Neural progenitor cell (in vitro differentiated cells): ENCODE measurements around the gene ZC3H18. TPM values are rescaled to one million over a fixed set of nuclear protein-coding genes. Genes with fewer than 3 reads are reported as not detected.
A peak's percentile ranks its signal among the peaks of the same experiment; 100 is the strongest.

ENCODE experiments used
- DNase-seq: peaks from one replicate; pipeline ENCODE4 v3.0.0-alpha.2; 2016; ENCODE audit warnings: low spot score
- H2AFZ ChIP-seq: fragments of 200-600 bp; sonication (generic); replicated peaks from 2 replicates; pipeline ENCODE4 v1.6.1; 2016; ENCODE audit warnings: antibody characterized with exemption
- H3F3A ChIP-seq: fragments of 200-600 bp; sonication (generic); 2 replicates; pipeline ENCODE4 v1.6.1; 2016; ENCODE audit warnings: antibody characterized with exemption, low read depth
- H3K27ac ChIP-seq: fragments of 200-600 bp; sonication (generic); 2 replicates; pipeline ENCODE4 v1.5.1; 2016; ENCODE audit warnings: mild to moderate bottlenecking
- H3K27me3 ChIP-seq: fragments of 200-600 bp; sonication (generic); 2 replicates; pipeline ENCODE4 v1.6.1; 2016; ENCODE audit warnings: mild to moderate bottlenecking, moderate library complexity
- H3K36me3 ChIP-seq: fragments of 200-600 bp; sonication (generic); 2 replicates; pipeline ENCODE4 v1.5.1; 2016
- H3K4me1 ChIP-seq: fragments of 200-600 bp; sonication (generic); 2 replicates; pipeline ENCODE4 v1.6.1; 2016; ENCODE audit warnings: mixed run types
- H3K4me2 ChIP-seq: fragments of 200-600 bp; sonication (generic); 2 replicates; pipeline ENCODE4 v1.6.1; 2016
- H3K4me3 ChIP-seq: fragments of 200-600 bp; sonication (generic); 2 replicates; pipeline ENCODE4 v1.5.1; 2016
- H3K79me2 ChIP-seq: fragments of 200-600 bp; sonication (generic); 2 replicates; pipeline ENCODE4 v1.6.1; 2016; ENCODE audit warnings: low read depth
- H3K9ac ChIP-seq: fragments of 200-600 bp; sonication (generic); 2 replicates; pipeline ENCODE4 v1.6.1; 2016
- H3K9me3 ChIP-seq: fragments of 200-600 bp; sonication (generic); 2 replicates; pipeline ENCODE4 v1.5.1; 2016; ENCODE audit warnings: low read depth
- H4K20me1 ChIP-seq: fragments of 200-600 bp; sonication (generic); 2 replicates; pipeline ENCODE4 v1.6.1; 2016; ENCODE audit warnings: low read depth
- H3K27ac Mint-ChIP-seq: 3 replicates; pipeline ENCODE4 v1.8.0; 2021; ENCODE audit warnings: mixed read lengths
- H3K27me3 Mint-ChIP-seq: 2 replicates; pipeline ENCODE4 v1.8.0; 2022; ENCODE audit warnings: low read depth, mild to moderate bottlenecking, inconsistent platforms, moderate library complexity, mixed read lengths; ENCODE audit not compliant: insufficient read depth
- H3K36me3 Mint-ChIP-seq: 3 replicates; pipeline ENCODE4 v1.8.0; 2021; ENCODE audit warnings: mixed read lengths
- H3K4me1 Mint-ChIP-seq: 3 replicates; pipeline ENCODE4 v1.8.0; 2021; ENCODE audit warnings: mixed read lengths
- H3K4me3 Mint-ChIP-seq: 3 replicates; pipeline ENCODE4 v1.8.0; 2021; ENCODE audit warnings: mild to moderate bottlenecking, moderate library complexity, mixed read lengths
- H3K9me3 Mint-ChIP-seq: 3 replicates; pipeline ENCODE4 v1.8.0; 2020; ENCODE audit warnings: mixed read lengths
- EZH2 ChIP-seq: fragments of 200-600 bp; sonication (generic); IDR thresholded peaks from 2 replicates; pipeline ENCODE4 v1.6.1; 2017; ENCODE audit warnings: antibody characterized with exemption, mild to moderate bottlenecking, moderate library complexity
- EZH2phosphoT487 ChIP-seq: fragments of 200-600 bp; sonication (generic); IDR thresholded peaks from 2 replicates; pipeline ENCODE4 v1.6.1; 2017; ENCODE audit warnings: antibody characterized with exemption
- total RNA-seq: library from RNA; depleted of rRNA; stranded (reverse); fragments of >200 nt; gene quantifications from 2 replicates; pipeline ENCODE4 v1.2.3, GENCODE V29; 2015; ENCODE audit warnings: low replicate concordance
- TF ChIP-seq, protein P1 (sequence below): fragments of 200-600 bp; sonication (generic); IDR thresholded peaks from 2 replicates; pipeline ENCODE4 v1.5.1; 2017; ENCODE audit warnings: antibody characterized with exemption, mild to moderate bottlenecking

Gene ZC3H18
- total RNA-seq, 1 donor from 2014 or later = 24.2 TPM

GRCh38 chr16:88527186-88527936 lies 42.8 kb upstream of the ZC3H18 start:
- Histone ChIP-seq H3K36me3 (no peaks in the 10 kb centered on the region), H3K4me3 (no peak overlapping the region), H3K79me2 (no peaks in the 10 kb centered on the region), H3K4me2 (no peak overlapping the region), H2AFZ (no peak overlapping the region), H4K20me1 (peaks cover 11% of the 10 kb centered on the region), H3K27me3 (no peaks in the 10 kb centered on the region), H3K4me1 (peaks cover 3% of the 10 kb centered on the region), H3F3A (peaks cover under 1% of the 10 kb centered on the region), H3K27ac (no peak overlapping the region), H3K9ac (no peak overlapping the region), H3K9me3 (no peaks in the 10 kb centered on the region)
- no peaks in the 10 kb centered on the region for H3K36me3 Mint-ChIP-seq
- H3K27ac Mint-ChIP-seq = no peak overlapping the region
- TF ChIP-seq, protein P1, sequence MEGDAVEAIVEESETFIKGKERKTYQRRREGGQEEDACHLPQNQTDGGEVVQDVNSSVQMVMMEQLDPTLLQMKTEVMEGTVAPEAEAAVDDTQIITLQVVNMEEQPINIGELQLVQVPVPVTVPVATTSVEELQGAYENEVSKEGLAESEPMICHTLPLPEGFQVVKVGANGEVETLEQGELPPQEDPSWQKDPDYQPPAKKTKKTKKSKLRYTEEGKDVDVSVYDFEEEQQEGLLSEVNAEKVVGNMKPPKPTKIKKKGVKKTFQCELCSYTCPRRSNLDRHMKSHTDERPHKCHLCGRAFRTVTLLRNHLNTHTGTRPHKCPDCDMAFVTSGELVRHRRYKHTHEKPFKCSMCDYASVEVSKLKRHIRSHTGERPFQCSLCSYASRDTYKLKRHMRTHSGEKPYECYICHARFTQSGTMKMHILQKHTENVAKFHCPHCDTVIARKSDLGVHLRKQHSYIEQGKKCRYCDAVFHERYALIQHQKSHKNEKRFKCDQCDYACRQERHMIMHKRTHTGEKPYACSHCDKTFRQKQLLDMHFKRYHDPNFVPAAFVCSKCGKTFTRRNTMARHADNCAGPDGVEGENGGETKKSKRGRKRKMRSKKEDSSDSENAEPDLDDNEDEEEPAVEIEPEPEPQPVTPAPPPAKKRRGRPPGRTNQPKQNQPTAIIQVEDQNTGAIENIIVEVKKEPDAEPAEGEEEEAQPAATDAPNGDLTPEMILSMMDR = peak; percentile 88
- TF ChIP-seq EZH2 (peak; percentile 24), EZH2phosphoT487 (no peak)
- peak; percentile 90 for DNase-seq
- H3K4me1 Mint-ChIP-seq = peaks cover 9% of the 10 kb centered on the region
- H3K27me3 Mint-ChIP-seq = peaks cover 10% of the 10 kb centered on the region
- no peaks in the 10 kb centered on the region for H3K9me3 Mint-ChIP-seq
- H3K4me3 Mint-ChIP-seq = no peak overlapping the region

GRCh38 chr16:88527937-88528743 lies 42.1 kb upstream of the ZC3H18 start:
- Histone ChIP-seq H2AFZ (no peak overlapping the region), H3K4me3 (no peak overlapping the region), H4K20me1 (peaks cover 11% of the 10 kb centered on the region), H3K4me1 (peaks cover 3% of the 10 kb centered on the region), H3K4me2 (no peak overlapping the region), H3K27ac (no peak overlapping the region), H3K9ac (no peak overlapping the region), H3K36me3 (no peaks in the 10 kb centered on the region), H3K9me3 (no peaks in the 10 kb centered on the region), H3K79me2 (no peaks in the 10 kb centered on the region), H3F3A (no peaks in the 10 kb centered on the region), H3K27me3 (no peaks in the 10 kb centered on the region)
- Mint-ChIP-seq H3K9me3 (no peaks in the 10 kb centered on the region), H3K27me3 (peaks cover 9% of the 10 kb centered on the region), H3K4me3 (no peak overlapping the region), H3K27ac (no peak overlapping the region), H3K4me1 (peaks cover 9% of the 10 kb centered on the region), H3K36me3 (no peaks in the 10 kb centered on the region)
- TF ChIP-seq, protein P1 = no peak
- TF ChIP-seq EZH2phosphoT487 = no peak
- no peak for TF ChIP-seq EZH2
- DNase-seq = no peak

GRCh38 chr16:88528902-88529318 lies 41.3 kb upstream of the ZC3H18 start:
- H3K79me2 ChIP-seq = no peaks in the 10 kb centered on the region
- H3K9me3 ChIP-seq = no peaks in the 10 kb centered on the region
- H3K27me3 ChIP-seq = no peaks in the 10 kb centered on the region
- no peaks in the 10 kb centered on the region for H3K9me3 Mint-ChIP-seq
- H3K36me3 Mint-ChIP-seq = no peaks in the 10 kb centered on the region
- H3K4me2 ChIP-seq = no peak overlapping the region
- TF ChIP-seq EZH2 = no peak
- TF ChIP-seq, protein P1 = no peak
- no peak for TF ChIP-seq EZH2phosphoT487
- H3F3A ChIP-seq = no peaks in the 10 kb centered on the region
- H3K27me3 Mint-ChIP-seq = peaks cover 7% of the 10 kb centered on the region
- peaks cover 11% of the 10 kb centered on the region for H4K20me1 ChIP-seq
- H3K27ac ChIP-seq = no peak overlapping the region
- no peaks in the 10 kb centered on the region for H3K36me3 ChIP-seq
- H3K4me3 Mint-ChIP-seq = no peak overlapping the region
- no peak overlapping the region for H2AFZ ChIP-seq
- H3K4me1 ChIP-seq = peaks cover 3% of the 10 kb centered on the region
- no peak overlapping the region for H3K9ac ChIP-seq
- H3K4me3 ChIP-seq = no peak overlapping the region
- no peak for DNase-seq
- peaks cover 9% of the 10 kb centered on the region for H3K4me1 Mint-ChIP-seq
- H3K27ac Mint-ChIP-seq = no peak overlapping the region
